Mucosa of gallbladder (tissue), 1 donor: ENCODE results near the gene CD37. TPM values are rescaled to one million over a fixed set of nuclear protein-coding genes. Genes with fewer than 3 reads are reported as not detected.

Source experiments
- DNase-seq: peaks from one replicate; pipeline ENCODE4 v3.0.0-alpha.2; 2020; ENCODE audit warnings: low spot score
- total RNA-seq: library from RNA; stranded (reverse); gene quantifications from one replicate; pipeline ENCODE4 v1.2.1, GENCODE V29; 2021
- donor health status: DM: no; HTN: no; CAD: no.

Gene CD37
- total RNA-seq, 1 donor from 2014 or later, result 27.5 TPM

GRCh38 chr19:49378512-49378911 lies 43.3 kb downstream of the CD37 start:
- no peak for DNase-seq

- DNase-seq, result no peak
These were observed 45.2 kb downstream of the CD37 start for GRCh38 chr19:49380391-49380790.

- DNase-seq, result no peak
These were observed 47.4 kb downstream of the CD37 start for GRCh38 chr19:49382639-49383038.

GRCh38 chr19:49383599-49383998 lies 48.4 kb downstream of the CD37 start:
- no peak for DNase-seq

- peak; percentile 90 for DNase-seq
These were observed 52.7 kb downstream of the CD37 start, which contains the start of gene KASH5 for GRCh38 chr19:49387936-49388372. Gene KASH5, plus strand, starts transcription at chr19:49388249. Its CDS starts 2,635 bp downstream, at chr19:49390884.

- DNase-seq, result no peak
These were observed 54.2 kb downstream of the CD37 start for GRCh38 chr19:49389406-49389805.

Other genes with a start within 250 kb of the CD37 start
- gene SNRNP70, start 250.0 kb upstream of the CD37 start, total RNA-seq, result 300 TPM
- 6.8 TPM for gene LIN7B, start 221.0 kb upstream of the CD37 start, total RNA-seq
- 2.7 TPM for gene C19orf73, start 216.3 kb upstream of the CD37 start, total RNA-seq
- 9.7 TPM for gene PPFIA3, start 215.9 kb upstream of the CD37 start, total RNA-seq
- 2.1 TPM for gene HRC, start 180.0 kb upstream of the CD37 start, total RNA-seq
- 145 TPM for gene TRPM4, start 177.6 kb upstream of the CD37 start, total RNA-seq
- 0.86 TPM for gene SLC6A16, start 10.2 kb upstream of the CD37 start, total RNA-seq
- 18.0 TPM for gene TEAD2, start 27.0 kb downstream of the CD37 start, total RNA-seq
- not detected for gene DKKL1, start 28.5 kb downstream of the CD37 start, total RNA-seq
- gene KASH5, start 52.8 kb downstream of the CD37 start, total RNA-seq, result not detected
- not detected for gene PTH2, start 88.0 kb downstream of the CD37 start, total RNA-seq
- gene GFY, start 90.0 kb downstream of the CD37 start, total RNA-seq, result not detected
- 1.6 TPM for gene SLC17A7, start 106.1 kb downstream of the CD37 start, total RNA-seq
- 77.9 TPM for gene PIH1D1, start 116.4 kb downstream of the CD37 start, total RNA-seq
- 45.3 TPM for gene ALDH16A1, start 117.8 kb downstream of the CD37 start, total RNA-seq
- 10.2 TPM for gene FLT3LG, start 138.8 kb downstream of the CD37 start, total RNA-seq
- gene RPL13A, start 152.2 kb downstream of the CD37 start, total RNA-seq, result 2,400 TPM
- 1,395 TPM for gene RPS11, start 161.0 kb downstream of the CD37 start, total RNA-seq
- 320 TPM for gene FCGRT, start 177.3 kb downstream of the CD37 start, total RNA-seq
- gene RCN3, start 192.6 kb downstream of the CD37 start, total RNA-seq, result 42.8 TPM
- gene NOSIP, start 245.2 kb downstream of the CD37 start, total RNA-seq, result 56.3 TPM
- 18.2 TPM for gene PRRG2, start 245.9 kb downstream of the CD37 start, total RNA-seq